H54 (cell line): ENCODE measurements around the gene CEP170B.
"Not testable (repeated sequence)": the region's sequence is repeated elsewhere in the genome, so short reads cannot be mapped to it uniquely, and the experiment has no call there.

Experiments used
- DNase-seq: peaks from one replicate; pipeline ENCODE4 v3.0.0; 2011; ENCODE audit warnings: low spot score, mixed read lengths; ENCODE audit not compliant: insufficient read length
- FAIRE-seq: peaks from 3 replicates; lab custom pipeline; 2011; peaks lifted over from hg19 to GRCh38; lab: Jason Lieb, UNC
- POLR2A ChIP-seq: IDR thresholded peaks from 2 replicates; pipeline ENCODE4 v1.6.1; 2011; ENCODE audit warnings: low read depth, mild to moderate bottlenecking, low read length

Gene CEP170B

GRCh38 chr14:104856157-104856868, 8.8 kb upstream of the CEP170B start:
- no peak for DNase-seq
- TF ChIP-seq POLR2A: no peak
- FAIRE-seq: no peak

- FAIRE-seq (no peak), DNase-seq (no peak)
- TF ChIP-seq POLR2A: no peak
Measured at GRCh38 chr14:104856869-104857860, 7.9 kb upstream of the CEP170B start.

GRCh38 chr14:104857931-104858330, 7.1 kb upstream of the CEP170B start:
- not testable (repeated sequence) for DNase-seq, FAIRE-seq

- no peak for FAIRE-seq
- DNase-seq: no peak
- TF ChIP-seq POLR2A: no peak
Measured at GRCh38 chr14:104858811-104859426, 6.1 kb upstream of the CEP170B start.

- DNase-seq (no peak), FAIRE-seq (no peak)
- no peak for TF ChIP-seq POLR2A
Measured at GRCh38 chr14:104859900-104860299, 5.2 kb upstream of the CEP170B start.

GRCh38 chr14:104860414-104860813, 4.7 kb upstream of the CEP170B start:
- FAIRE-seq: no peak
- no peak for DNase-seq
- no peak for TF ChIP-seq POLR2A

GRCh38 chr14:104863131-104863862, 1.8 kb upstream of the CEP170B start:
- FAIRE-seq (no peak), DNase-seq (no peak)
- TF ChIP-seq POLR2A: no peak

- no peak for TF ChIP-seq POLR2A
- DNase-seq (no peak), FAIRE-seq (no peak)
Measured at GRCh38 chr14:104863923-104864266, 1.2 kb upstream of the CEP170B start.

GRCh38 chr14:104864267-104865080, 594 bp upstream of the CEP170B start:
- no peak for TF ChIP-seq POLR2A
- no peak for DNase-seq
- FAIRE-seq: no peak

GRCh38 chr14:104865631-104866441, 768 bp downstream of the CEP170B start:
- peak; percentile 33; the same call in 1 of the 2 replicates for TF ChIP-seq POLR2A
- DNase-seq (peak; percentile 91), FAIRE-seq (no peak)

- FAIRE-seq (no peak), DNase-seq (no peak)
Measured at GRCh38 chr14:104866451-104867370, 1.6 kb downstream of the CEP170B start.

More at GRCh38 chr14:104866451-104867370, 1.6 kb downstream of the CEP170B start:
- no peak for TF ChIP-seq POLR2A
